ENCODE results near the gene ADORA2A.

The ADORA2A gene

GRCh38 chr22:24418786-24419474 lies 8.5 kb upstream of the ADORA2A start:
- DNase-seq (ENCODE audit: low read depth) = no peak

DNA sequence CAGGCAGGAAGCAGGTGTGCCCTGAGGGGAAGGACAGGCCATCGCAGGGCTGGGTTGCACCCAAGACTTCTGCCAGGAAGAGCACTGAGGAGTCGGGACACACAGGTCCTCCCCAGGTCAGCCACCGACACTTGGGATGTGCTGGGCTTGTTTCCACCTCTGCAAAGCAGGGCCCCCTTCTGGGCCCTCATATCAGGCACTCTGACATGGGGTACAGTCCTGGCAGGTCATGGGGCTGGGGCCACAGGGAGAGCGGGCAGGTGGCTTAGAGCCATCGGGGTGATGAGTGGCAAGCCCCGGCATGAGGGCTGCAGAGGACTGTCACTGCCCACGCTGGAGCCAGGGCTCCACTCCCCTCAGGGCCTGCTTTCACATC lies 7.9 kb upstream of the ADORA2A start:
- DNase-seq (ENCODE audit: low read depth) = no peak

- DNase-seq (ENCODE audit: low read depth) = no peak
These were observed 7.1 kb upstream of the ADORA2A start for GRCh38 chr22:24420072-24420976.

- DNase-seq (ENCODE audit: low read depth) = no peak
These were observed 6.4 kb upstream of the ADORA2A start for GRCh38 chr22:24420977-24421343.

DNA sequence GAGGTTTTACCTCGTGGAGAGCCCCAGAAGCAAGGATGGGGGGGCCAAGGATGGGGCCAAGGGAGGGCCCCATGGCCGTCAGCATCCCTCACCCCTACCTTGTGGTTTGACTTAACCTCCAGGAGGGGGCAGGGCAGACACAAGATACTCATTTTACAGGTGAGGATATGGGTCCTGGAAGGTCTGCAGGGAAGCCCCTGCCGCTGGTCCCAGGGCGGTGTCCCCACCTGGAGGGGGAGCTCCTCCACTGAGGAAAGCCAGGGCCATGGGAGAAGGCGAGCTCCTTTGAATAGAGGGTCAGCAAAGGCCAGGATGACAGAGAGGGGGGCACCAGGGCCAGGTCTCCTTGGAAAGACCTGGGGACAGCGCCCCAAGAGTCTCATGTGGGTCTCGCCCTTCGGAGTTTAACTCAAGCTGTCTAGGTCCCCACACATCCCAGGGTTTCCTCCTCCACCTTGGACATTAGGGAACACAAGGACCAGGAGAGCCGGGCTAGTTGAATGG lies 5.9 kb upstream of the ADORA2A start:
- no peak for DNase-seq (ENCODE audit: low read depth)

DNA sequence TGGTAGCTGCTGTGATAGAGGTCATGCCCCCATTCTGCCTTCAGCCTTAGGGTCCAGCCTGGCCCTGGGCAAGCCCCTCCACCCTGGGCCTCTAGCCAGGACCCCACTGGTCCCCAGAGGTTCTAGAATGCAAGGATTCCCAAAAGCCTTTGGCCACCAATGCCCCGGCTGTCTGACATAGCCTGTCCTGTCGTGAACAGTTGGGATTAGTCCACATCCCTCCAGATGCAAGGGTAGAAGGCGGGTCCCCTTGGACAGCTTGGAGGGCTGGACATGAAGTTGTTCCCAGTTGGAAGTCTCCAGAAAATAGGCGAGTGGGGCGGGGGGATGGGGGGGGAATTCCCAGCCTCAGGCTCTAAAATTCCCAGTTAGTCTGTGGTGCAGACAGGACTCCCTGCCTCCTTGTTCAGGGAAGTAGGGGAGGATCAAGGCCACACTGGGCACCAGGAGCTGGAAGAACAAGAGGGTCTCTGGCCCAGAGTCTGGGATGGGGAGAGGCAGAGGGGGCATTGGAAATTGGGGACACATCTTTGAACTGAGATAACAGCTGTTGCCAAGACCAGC lies 5.2 kb upstream of the ADORA2A start:
- DNase-seq (ENCODE audit: low read depth) = no peak

- DNase-seq (ENCODE audit: low read depth) = peak; percentile 52
These were observed 3.8 kb upstream of the ADORA2A start for GRCh38 chr22:24423519-24424000.

DNA sequence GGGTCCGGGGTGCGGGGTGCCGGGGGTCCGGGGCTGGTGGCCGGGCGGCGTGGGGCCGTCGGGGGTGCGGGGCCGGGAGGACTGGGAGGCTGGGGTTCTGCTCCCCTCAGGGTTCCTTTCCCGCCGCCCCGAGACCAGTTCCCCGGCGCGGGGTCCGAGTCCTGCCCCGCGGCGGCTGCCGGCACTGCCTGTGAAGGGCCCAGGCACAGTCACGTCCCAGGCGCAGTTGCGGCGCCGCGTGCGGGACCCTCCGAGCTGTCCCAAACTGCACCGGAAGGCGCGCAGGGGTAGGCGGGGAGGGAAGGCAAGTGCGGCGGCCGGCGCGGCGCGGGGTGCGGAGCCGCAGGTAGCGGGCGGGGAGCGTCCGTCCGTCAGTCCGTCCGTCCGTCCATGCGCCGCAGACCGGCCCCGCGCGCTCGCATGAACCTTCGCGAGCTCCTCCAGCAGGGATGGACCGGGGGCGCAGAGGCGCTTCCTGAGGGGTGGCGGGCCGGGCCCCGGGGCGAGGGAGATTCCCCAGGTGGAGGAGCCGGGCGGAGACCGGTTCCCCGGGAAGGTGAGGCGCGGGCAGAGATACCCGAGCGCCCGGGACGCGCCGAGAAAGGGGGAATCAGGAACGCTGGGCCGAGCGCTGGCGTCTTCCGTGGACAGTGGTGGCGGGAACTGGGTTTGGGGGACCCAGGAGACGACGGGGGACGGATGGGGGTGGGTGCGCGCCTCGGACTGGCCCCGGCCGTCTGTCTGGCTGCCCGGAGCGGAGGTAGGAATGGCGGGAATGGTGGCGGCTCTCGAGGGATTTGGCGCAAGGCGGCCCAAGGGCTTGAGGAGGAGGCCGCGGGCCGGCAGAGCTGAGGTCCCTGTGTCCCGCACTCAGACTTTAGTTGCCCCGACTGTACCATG lies 3.1 kb upstream of the ADORA2A start:
- DNase-seq (ENCODE audit: low read depth) = no peak

DNA sequence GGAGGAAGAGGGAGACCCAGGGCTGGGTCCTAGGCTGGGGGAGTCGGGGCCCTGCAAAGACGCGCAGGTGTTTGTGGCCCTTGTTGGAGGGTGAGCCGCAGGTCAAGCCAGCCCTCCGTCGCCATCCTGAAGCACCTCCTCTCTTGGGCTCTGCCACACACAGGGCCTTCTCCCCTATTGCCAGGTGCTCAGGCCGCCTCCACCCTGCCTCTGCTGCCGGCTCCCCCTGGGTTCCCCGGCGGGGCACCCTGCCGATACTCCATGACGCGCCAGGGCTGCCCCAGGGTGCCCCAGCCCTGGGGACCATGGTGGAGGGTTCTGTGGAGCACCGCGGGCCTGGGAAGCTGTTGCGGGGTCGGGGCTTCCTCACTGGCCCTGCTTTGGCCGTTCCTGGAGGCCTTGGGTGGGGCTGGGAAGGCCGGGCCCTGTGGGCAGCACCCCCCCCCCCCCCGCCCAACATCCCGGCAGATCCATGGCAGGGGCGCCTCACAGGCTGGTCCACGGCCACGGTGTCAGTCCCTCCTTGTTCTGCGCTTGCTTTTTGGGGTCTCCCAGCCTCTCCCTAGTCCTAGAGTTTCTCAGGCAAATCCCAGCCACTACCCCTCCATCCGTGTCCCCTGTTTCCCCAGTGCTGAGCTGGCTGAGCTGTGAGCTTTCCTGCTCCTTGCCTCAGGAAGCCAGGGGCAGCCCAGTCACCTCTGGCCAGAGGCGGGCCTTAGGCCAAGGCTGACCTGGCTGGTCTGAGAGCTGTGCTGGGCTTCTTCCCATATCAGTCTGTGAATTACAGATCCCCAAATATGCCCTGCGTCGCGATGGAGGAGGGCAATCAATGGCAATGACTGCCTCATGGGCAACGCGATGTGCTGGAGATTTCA lies 2.3 kb upstream of the ADORA2A start:
- no peak for DNase-seq (ENCODE audit: low read depth)

DNA sequence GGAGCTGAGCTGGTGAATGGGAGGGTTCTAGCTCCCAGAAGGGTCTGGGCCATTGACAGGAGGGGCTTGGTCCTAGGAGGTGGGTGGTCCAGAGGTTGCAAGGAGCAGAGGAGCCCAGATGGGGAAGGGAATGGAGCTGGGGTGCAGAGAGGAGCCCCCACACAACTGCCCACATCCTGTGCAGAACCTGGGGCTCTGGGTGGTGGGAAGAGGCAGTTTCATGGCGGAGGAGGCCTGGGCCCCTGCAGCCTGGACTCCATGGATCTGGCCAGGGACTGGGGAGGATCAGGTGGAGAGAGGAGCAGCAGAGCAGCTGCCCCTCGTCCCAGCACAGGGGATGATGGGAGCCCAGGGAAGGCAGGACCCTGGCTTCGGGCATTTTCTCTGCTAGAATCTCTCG lies 963 bp upstream of the ADORA2A start:
- no peak for DNase-seq (ENCODE audit: low read depth)

DNA sequence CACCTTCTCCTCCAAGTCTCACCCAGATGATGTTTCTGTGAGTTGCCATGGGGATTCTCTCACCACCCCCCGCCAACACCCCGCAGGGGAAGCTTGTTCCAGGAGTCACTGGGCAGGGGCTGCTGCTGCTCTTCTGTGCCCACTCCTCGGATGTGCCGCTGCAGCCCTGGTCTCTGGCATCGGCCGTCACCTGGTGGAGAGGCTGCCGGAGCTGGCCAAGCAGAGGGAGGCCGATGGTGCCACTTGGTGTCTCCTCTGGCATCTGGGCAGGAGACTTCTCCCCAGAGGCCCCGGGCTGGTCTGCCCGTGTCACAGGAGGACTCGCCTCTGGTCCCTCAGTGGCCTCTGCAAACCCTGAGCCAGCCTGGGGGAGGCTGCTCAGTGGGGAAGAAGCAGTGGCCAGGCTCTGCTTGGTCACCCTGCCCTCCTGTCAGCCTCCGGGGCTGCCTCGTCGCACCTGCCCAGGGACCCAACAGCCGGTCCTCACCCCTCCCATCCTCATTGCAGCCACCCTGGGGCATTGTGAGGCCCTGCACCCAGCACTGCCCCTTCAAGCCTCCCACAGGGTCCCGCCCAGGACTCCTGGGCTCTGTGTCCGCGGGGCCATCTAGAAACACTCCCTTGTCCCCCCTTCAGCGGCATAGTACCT lies 424 bp upstream of the ADORA2A start:
- DNase-seq (ENCODE audit: low read depth) = no peak

DNA sequence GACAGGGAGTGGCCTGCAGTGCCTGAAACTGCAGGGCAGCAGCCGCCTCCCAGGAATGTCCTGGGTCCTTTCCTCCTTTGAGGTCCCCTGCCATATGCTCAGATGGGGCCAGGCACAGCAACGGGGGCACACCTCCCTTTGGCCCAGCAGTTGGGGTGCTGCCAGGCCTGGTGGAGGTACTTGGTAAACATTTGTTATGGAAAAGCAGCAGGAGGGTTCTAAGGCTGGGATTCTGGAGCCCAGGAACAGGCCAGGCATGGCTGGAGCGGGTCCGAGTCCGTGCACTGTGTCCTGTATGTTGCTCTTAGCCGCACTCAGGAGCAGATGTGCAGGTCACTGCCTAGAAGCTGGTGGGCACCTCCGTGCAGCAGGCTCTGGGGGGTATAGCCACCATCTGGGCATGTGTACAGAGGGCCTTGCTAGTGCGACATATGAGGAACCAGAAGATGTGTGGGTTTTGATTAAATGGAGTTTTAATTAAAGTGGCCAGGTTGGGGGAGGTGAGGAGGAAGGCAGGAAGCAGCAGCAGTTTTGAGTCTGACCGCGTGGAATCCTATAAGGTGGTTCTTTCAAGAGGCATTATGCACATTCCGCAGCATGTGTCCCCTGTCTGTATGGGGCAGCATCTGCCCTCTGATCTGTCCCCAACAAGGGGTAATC lies 1.5 kb downstream of the ADORA2A start:
- no peak for DNase-seq (ENCODE audit: low read depth)

DNA sequence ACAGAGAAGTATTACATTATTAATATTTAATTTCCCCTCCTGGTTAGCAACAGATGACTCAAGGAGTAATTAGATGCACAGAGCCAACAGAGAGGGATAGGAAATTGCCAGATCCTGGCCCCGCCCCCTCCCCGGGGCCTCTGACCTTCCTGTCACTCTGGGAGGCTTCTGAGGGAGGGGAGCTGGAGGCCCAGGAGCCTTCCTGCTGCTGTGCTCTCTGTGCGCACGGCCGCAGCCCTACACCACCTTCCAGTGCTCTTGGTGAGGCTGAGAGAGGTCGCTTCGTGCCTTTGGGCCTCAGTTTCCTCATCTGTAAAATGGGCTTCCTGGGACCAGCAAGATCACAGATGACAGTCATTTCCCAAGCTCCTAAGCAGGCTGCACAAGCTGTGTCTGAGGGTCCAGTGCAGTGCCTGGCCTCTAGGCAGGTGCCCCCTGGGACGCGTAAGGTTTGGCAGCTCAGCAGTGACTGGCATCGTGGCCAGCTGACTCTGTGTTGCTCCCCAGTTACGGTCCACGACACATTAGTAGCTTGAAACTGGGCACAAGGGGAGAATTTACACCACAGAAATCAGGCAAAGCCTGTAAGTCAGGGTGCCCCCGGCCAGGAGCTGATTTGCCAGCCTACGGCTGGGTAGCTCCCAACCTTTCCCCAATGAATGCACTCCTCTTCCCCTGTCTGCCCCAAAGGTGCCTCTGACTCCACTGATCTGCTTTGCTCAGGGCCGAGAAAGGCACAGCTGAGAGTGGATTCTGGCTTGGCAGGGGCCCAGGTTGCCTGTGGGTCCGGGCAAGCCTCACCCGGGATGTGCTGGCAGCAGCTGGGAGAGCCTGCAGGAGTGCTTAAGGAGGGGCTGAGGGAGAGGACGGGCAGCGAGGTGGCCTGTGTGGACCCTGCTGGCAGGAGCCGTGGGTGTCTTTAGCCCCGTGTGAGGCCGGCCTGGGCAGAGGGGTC lies 2.3 kb downstream of the ADORA2A start:
- DNase-seq (ENCODE audit: low read depth) = peak; percentile 46

GRCh38 chr22:24430431-24431308 lies 3.3 kb downstream of the ADORA2A start:
- no peak for DNase-seq (ENCODE audit: low read depth)

DNA sequence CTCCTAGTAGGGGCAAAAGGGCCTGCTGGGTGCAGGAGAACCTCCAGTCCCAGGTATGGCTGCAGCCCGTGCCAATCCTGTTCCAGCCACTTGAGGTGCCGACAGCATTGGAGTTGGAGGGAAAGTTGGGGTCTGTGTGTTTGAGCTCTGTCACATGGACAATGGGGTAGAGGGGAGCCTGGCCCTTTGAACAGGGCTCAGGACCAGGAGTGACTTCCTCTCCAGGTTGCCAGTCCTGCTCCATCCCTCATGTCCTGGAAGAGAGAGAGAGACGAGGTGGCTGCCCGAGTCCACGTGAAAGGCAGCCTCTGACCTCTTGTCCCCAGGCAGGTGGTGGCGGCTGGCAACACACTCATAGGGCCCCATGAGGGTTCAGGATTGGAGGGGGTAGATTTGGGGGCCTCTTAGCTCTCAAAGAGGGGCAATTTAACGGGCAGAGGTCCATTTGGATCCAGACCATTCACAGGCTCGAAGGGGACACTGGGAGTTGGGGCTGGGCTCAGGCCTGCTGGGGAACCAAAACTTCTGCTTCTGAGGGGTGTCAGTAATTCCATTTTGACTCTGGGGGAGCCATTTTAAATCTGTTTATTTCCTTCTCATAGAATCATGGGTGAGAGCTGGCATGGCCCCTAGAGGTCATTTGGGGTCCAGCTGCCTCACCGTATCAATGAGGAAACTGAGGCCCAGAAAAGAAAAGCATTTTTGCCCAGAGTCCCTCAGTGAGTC lies 4.1 kb downstream of the ADORA2A start:
- DNase-seq (ENCODE audit: low read depth) = no peak

DNA sequence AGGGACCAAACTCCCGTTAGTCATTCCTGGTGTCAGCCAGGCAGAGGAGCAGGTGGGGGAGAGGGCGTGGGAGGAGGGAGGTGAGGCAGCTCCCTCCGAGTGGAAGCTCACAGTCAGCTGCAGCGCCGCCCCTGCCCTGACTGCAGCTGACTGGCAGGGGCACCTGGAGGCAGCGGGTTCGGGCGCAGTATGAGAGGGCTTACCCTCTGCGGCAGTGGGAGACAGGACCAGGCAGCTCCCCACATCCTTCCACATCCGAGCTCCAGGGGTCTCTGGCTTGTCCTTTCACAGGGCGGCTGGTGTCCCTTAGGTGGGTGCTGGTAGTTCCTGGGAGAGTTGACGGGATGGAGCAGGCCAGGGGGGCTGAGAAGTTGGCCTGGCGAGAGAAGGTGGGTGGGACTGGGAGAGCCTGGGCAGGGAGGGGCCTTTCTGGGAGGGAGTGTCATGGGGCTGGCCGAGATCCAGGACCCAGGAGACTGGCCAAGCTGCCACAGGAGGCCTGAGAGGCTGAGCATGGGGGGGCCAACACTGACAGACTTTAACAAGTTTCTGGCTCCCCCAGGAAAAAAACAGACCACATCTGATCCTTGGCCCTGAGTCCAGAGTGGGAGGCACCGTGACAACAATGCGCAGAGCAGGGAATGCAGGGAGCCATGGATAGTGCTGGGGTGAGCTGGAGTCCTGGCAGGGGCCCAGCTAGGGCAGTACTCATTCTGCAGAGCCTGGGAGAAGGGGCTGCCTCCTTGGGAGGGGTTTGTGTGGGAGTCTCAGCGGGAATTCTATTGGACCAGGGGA lies 4.9 kb downstream of the ADORA2A start:
- DNase-seq (ENCODE audit: low read depth) = no peak

All from stimulated activated CD8-positive, alpha-beta memory T cell treated with anti-CD3 and anti-CD28 coated beads, Interleukin-7, amount 100 ng/mL, for 24 hours (primary cell).